Ramos (cell line): ENCODE results near the gene MFSD6.

Source experiments
- in situ Hi-C: fragments of 300-500 bp; cut with MboI; formaldehyde crosslinking; loops from one replicate; pipeline ENCODE4 v1.14.3; 2022; ENCODE audit warnings: low sequenced_read_pairs; ENCODE audit not compliant: unreplicated experiment

The MFSD6 gene

DNA sequence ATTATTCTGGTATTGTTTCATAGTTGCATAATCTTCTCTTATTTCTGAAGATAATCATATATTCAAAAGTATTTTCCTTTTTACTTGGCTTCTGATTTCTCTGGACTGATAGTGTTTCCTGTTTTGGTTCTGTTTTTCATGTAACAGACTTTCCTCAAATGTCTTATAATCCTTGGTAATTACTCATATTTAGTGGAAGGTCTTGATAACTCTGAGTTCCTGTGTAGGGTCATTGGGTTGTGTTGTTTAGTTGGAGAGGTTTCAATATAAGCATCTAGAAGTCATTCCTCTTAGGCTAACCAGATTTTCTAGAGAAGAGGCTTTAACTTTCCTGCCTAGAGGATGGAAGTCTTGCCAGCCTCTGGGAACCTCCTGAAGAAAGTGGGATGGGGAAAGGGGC lies 23.8 kb downstream of the MFSD6 start:
- in situ Hi-C loops: no loop called here

DNA sequence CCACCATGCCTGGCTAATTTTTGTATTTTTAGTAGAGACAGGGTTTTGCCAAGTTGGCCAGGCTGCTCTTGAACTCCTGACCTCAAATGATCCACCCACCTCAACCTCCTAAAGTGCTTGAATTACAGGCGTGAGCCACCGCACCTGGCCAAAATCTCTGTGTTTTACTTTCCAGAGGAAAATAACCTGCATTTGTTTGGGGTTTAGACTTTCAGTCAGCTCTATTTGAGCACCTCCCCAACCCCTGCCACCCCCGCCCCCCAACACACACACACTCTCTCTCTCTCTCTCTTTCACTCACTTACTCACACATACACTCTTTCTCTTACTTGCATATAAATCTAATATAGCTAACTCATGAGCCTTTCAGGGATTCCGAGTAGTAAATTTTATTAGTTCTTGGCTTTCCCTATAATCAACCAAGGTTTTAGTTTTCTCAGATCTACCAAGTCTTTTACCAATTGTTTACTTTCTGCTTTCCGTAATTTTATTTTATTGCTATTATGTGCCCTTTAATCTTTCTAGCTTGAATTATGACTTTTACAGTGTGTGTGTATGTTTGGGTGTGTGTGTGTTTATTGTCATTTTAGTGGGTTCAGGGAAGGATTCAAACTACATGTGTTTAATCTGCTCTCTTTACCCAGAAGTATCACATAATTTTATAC lies 24.5 kb downstream of the MFSD6 start:
- in situ Hi-C loops: no loop called here

DNA sequence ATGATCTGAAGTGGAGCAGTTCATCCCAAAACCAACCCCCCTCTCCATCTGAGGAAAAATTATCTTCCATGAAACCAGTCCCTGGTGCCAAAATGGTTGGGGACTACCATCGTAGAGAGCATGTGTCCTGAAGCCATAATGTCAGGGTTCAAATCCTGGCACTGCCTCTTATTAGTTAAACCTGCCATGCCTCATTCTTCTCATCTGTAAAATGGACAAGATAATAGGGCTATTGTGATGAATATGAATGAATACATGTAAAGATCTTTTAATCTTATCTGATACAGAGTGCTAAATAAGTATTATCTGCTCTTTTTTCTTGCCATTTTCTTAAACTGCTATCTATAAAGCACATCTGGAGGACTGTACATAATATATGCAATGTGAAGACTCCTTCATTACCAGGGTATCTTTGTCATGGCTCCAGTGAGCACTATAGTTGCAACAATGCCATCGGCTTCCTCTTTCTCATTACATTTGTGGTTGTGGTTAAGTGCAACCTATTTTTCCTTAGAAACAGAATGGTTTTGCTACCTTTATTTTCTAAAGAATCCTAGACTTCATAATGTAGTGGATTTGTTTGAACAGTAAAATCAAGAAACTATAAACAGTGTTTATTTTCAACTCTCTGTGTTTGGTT lies 27.0 kb downstream of the MFSD6 start:
- in situ Hi-C loops: no loop called here

DNA sequence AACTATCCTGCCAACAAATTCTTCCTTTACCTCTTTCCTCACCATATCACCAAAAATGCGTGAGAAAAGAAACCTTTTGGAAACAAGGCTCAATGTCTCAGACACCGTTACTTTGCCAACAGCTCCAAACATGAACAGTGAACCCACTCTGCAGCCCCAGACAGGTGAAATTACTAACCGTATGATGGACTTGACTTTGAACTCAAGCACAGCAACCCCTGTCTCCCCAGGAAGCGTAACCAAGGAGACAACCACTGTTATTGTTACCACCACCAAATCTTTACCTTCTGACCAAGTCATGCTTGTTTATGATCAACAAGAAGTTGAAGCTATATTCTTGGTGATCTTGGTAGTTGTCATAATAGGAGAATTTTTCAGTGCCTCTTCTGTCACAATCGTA lies 28.4 kb downstream of the MFSD6 start:
- in situ Hi-C loops: no loop called here

DNA sequence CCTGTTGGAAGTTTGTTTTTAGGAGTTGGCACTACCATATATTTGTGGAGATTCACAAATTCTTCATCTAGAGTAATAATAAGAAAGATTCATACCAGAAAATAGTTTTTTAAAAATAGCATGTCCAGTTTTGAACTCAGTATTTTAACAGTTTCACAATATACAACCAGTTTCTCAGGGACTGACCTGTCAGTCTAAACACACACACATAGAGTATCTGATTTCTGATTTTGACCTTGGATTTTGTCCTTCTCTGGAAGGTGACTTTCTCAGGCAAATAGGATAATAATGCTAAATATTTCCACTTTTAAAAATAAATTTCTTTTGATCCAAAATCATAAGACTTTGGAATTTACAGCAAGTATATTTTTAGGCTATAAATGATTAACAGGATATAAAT lies 32.0 kb downstream of the MFSD6 start:
- in situ Hi-C loops: no loop called here

DNA sequence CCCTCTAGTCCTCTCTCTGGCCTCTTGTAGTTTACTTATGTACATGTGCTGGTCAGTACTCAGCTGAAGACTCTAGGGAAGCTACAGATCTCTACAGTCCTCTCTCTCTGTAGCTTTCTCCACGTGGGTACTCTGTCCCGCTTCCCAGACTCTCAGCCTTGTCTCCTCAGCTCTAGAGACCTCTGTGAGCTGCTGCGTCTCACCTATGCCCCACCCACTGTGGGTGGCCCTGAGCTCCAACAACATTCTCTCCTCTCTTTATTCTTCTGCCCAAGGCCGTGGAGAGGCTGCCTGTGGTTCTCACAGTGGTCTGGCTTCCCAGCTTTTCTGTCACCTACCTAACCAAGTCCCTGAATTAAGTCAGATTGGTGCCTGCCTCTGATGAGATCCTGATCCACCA lies 33.4 kb downstream of the MFSD6 start:
- in situ Hi-C loops: no loop called here

DNA sequence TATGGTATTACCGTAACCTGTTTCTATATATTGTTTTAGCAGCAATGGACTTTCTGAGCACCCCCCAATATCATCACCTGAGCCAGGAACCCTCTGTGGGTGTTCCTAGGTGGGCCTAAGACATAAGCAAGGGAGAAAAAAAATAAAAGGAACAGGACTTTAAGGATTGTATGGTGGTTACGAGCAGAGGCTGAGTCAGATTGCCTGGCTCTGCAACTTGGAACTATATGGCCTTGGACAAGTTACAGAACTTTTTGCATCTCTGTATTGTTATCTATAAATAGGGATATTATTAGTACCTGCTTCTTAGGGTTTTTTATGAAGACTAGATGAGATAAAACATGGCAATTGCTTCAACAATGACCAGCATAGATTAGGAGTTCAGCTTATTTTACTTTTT lies 34.9 kb downstream of the MFSD6 start:
- in situ Hi-C loops: no loop called here

DNA sequence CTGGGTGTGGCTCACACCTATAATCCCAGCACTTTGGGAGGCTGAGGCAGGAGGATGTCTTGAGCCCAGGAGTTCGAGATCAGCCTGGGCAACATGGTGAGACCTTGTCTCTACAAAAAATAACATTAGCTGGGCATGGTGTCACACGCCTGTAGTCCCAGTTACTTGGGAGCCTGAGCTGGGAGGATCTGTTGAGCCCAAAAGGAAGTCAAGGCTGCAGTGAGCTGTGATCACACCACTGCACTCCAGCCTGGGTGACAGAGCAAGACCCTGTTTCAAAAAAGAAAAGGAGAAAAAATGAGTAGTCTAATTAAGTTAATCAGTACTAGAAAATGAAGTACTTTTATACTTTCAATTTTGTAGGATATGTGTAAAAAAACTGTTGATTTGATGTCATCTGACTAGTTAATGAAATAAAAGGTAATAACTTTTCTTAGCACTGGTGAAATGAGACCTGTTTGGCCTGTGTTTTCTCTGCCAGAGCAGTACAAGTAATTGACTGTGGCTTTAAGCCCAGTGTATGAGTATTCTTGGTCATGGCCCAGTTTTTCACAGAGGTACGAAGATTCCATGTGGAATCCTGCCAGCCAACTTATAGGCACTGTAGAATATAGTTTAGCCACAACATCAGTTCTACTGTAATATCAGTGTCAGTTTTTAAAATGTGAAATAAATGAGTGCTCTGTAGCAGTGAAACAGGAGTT lies 35.8 kb downstream of the MFSD6 start:
- in situ Hi-C loops: no loop called here

DNA sequence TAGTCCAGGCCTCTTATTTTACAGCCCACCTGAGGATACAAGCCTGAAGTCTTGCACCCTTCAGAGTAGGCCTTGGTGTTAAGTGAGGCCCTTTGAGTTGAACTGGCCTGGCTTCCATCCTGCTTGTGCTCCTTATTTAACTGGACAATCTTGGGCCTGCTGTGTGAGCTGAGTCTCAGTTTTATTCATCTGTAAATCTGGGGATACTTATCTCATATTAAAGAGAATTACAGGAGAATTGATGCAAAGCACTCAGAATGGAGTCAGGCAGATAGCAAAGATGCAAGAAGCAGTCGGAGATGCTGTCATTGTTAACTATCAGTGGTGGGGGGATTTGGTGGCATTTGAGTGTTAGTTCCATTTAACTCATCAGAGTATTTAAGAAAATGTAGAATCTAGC lies 36.8 kb downstream of the MFSD6 start:
- in situ Hi-C loops: no loop called here

DNA sequence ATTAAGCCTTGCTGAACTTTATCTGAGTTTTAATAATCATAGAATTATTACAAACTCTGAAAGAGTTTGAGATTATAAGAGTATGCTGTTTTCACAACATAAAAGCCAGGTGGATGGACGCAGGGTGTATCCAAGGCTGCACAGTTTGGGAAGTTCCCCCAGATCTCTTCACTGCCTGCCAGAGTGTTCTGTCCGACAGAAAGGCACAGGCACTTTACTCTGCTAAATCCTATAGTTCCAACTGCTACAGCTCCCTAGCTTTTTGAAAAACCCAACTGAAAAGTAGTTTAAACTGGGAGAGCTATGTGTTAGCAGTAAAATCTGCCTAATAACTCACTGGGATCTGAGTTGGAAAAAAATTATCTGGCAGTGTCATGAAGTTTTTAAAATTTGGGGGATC lies 38.0 kb downstream of the MFSD6 start:
- in situ Hi-C loops: no loop called here

DNA sequence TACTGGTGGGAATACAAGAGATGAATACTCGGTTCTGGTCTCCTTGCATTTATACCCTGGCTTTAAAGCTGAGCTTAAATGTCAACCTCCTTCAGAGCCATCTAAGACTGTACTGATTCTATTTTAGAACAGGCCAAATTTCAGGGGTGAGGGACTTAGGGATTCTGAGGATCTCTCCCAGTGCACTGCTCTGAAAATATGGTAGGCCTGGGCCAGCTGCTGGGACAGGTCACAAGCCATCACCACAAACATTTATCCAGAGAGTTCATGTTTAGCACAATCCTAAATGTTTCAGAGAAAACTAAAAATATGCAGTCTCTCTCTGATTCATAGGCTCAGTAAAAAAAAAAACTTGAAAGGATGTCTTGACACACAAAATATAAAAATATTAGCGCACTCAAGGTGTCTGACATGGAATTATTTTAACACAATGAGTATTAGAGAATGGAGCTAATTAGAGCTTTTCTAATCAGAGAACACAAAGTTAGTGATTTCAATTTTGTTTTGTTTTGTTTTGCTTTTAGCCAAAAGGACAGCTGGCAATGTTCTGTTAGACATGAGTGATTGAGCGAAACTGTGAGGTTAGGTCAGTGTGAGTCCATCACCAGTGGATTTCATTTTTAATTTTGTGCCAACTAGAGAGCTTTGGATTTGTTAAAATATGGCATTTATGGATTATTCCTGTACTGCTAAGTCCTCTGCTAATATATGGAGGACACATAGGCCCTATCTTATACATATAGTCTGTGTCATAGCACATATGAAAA lies 38.8 kb downstream of the MFSD6 start:
- in situ Hi-C loops: no loop called here

DNA sequence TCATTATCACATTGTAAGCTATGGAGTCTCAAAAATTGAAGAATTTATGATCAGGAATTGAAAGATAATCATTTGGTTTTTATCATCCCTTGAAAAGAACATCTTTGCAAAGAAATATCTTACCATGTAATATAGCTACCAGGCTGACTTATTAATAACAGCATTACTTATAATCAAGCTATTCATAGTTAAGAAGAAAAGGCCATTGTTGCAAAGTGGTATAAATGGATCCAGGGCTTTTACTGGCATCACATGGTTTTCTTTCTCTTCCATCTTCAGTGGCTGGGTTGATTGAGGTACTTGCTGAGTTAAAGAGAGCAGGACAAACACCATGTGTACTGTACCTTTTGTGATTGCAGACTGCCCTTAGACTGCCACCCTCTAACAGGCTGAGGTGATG lies 39.6 kb downstream of the MFSD6 start:
- in situ Hi-C loops: no loop called here

DNA sequence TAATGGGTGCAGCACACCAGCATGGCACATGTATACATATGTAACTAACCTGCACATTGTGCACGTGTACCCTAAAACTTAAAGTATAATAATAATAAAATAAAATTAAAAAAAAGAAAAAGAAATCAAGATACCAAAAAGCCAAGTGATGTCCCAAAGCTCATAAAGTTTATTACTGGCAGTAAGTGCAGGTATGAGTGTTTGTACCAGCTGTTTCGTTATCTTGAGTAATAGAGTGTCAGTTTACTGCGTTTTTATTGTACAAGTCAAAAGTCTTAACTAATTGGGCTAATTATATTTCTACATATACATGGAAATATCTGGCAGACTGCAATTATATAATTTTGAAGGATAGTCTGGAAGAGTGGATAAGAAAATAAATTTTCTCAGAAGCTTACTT lies 41.8 kb downstream of the MFSD6 start:
- in situ Hi-C loops: no loop called here

DNA sequence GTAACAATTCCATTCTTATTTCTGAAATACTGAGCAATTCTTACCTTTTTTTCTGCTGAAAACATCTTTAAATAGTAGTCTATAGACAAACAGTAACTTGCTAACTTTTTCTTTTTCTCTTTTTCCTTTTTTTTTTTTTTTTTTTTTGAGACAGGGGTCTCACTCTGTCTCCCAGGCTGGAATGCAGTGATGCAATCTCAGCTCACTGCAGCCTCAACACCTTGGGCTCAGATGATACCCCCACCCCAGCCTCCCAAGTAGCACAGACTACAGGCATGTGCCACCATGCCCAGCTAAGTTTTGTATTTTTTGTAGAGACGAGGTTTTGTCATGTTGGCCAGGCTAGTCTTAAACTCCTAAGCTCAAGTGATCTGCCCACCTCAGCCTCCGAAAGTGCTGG lies 42.2 kb downstream of the MFSD6 start:
- in situ Hi-C loops: no loop called here

DNA sequence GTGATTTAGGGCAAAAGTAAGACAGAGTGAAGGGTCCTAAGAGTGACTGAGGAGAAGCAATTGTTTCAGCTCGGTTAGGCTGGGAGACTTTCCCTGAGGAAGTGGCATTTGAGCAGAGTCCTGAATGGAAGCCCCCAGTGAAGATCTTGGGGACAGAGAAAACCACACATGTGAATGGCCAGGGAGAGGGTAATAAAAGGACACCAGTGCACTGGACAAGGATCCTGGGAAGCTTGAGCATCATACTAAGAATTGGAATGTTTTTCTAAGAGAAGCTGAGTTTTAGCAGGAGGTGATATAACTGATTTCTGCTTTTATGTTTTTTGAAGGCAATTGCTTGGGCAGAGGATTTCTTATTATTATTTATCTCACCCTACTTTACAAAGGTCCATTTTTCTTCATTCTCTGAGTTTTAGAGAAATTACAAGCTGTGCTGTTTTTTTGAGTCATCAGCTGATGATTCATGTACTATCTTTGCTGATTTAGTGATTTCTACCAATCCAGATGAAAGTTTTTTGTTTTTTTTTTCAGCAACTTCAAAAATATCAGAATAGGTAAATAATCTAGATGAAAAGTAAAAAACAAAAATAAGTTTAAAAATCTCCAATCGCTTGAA lies 43.5 kb downstream of the MFSD6 start:
- in situ Hi-C loops: no loop called here

DNA sequence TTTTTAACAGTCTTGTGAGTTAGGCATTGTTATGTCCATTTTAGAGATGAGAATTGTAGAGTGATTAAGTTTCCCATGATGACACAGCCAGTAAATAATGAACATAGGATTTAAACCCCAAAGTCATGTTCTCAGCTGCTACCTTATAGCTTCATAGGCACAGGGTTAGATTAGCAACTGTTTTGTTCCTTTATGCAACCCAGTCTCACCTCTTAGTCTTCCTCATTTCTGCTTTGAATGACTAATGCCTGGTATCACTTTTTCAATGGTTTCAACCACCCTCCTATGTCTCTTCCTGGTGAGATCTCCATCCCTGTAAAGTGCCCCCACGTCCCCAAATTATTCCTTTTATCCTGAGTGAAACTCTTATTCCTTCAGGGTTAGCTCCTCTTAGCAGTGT lies 44.3 kb downstream of the MFSD6 start:
- in situ Hi-C loops: no loop called here

DNA sequence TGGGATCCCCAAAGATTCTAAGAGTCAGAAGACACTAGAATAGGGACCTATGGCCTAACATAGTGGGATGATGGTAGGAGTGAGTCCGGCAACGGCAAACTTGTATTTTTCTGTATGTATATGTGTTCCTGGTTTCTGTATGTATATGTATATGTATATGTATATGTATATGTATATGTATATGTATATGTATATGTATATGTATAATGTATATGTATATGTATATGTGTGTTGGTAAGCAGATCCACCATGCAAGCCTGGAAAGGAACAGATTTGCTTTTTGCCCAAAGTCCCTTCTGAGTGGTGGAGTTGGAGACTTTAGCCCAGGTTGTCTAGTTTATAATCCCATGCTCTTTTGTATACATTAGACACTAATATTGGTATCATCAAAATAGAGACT lies 46.6 kb downstream of the MFSD6 start:
- in situ Hi-C loops: no loop called here

DNA sequence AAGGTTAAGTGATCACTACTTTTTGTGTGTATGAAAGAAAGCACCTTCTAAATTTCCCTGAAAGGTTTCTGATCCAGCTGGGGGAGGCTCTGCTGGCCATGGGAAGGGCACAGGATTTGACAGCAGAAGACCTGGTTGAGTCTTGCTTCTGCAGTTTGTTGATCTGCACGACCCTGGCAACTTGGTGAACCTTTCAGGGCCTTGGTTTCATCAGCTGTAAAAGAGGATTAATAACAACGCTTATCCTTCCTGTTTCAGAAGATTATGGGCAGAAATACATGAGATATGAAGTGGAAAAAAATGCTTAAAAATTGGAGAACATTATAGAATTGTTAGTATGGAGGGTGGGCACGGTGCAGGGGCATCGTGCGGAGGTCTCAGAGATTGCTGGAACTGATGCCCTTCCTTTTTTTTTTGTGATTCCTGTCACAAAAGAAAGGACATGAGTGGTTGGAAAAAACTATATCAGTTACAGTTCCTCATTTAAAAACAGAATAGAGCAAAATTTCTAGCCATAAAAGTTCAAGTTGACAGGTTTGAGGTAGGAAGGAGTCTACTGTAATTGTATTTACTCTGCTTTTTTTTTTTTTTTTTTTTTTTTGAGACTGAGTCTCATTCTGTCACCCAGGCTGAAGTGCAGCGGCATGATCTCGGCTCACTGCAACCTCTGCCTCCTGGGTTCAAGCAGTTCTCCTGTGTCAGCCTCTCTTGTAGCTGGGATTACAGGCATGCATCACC lies 47.4 kb downstream of the MFSD6 start:
- in situ Hi-C loops: no loop called here

DNA sequence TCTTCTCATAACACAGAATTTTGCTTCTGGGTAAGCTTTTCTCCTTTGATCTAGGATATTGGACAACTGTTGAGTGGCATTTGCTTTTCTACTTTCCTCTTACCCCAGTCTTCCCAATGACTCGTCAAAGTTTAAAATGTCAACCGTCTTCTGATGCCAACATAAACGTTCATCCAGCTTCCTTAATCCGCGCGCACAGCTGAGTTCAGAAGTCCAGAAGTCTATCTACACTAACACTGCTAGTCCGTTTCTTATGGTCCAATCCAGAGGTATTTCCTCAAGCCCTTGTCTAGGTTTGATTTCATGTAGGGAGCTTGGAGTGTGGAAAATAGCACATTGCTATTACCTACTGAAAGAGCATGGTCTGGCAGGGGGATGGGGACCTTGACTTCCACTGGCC lies 48.7 kb downstream of the MFSD6 start:
- in situ Hi-C loops: no loop called here

DNA sequence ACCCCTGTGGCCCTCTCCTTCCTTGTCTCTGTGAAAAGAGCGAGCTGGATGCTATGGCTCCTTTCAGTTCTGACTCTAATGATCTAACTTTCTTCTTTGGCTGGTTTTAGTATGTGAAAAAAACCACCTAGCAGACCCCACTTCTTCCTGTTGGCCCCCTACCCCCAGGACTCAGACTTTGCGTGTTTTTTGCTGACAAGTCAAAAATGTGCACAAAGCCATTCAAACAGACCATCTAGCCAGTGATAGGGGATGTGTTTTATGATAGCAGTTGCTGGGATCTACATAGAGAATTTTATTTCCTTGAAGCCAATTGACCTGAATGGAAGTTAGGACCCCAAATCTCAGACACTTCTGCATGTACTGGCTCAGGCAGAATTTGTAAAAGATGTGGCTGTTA lies 49.1 kb downstream of the MFSD6 start:
- in situ Hi-C loops: no loop called here
